HepG2 (cell line): Measurements from ENCODE around the gene NEMP2. TPM values are rescaled to one million over a fixed set of nuclear protein-coding genes. Genes with fewer than 3 reads are reported as not detected.

Source experiments
- ASH2L ChIP-seq: fragments of 300-600, 200-600 bp; sonication (generic); IDR thresholded peaks from 2 replicates; pipeline ENCODE4 v1.7.0; 2017; ENCODE audit warnings: low read depth, mild to moderate bottlenecking, moderate library complexity, mixed read lengths, low read length; ENCODE audit not compliant: insufficient read length
- BRCA1 ChIP-seq: sonication (generic); formaldehyde crosslinking; IDR thresholded peaks from 2 replicates; pipeline ENCODE4 v1.4.0; 2020; ENCODE audit warnings: missing genetic modification reagents
- CCAR2 ChIP-seq: fragments of 200-400 bp; formaldehyde crosslinking; optimal IDR thresholded peaks from 2 replicates; pipeline ENCODE3; 2018; ENCODE audit warnings: low read depth, mild to moderate bottlenecking, low read length, moderate library complexity
- ELK4 ChIP-seq: sonication (generic); formaldehyde crosslinking; IDR thresholded peaks from 2 replicates; pipeline ENCODE4 v1.9.0; 2021; ENCODE audit warnings: missing genetic modification reagents, borderline replicate concordance
- JDP2 ChIP-seq: sonication (generic); formaldehyde crosslinking; IDR thresholded peaks from 2 replicates; pipeline ENCODE4 v1.8.1; 2022; ENCODE audit warnings: missing genetic modification reagents, borderline replicate concordance
- MED8 ChIP-seq: sonication (generic); formaldehyde crosslinking; IDR thresholded peaks from 2 replicates; pipeline ENCODE4 v1.8.1; 2023; ENCODE audit warnings: mild to moderate bottlenecking, missing genetic modification reagents; ENCODE audit not compliant: insufficient replicate concordance
- NR1H2 ChIP-seq: sonication (generic); formaldehyde crosslinking; IDR thresholded peaks from 2 replicates; pipeline ENCODE4 v1.8.1; 2022; ENCODE audit warnings: low read depth, missing genetic modification reagents, borderline replicate concordance
- PATZ1 ChIP-seq: sonication (generic); formaldehyde crosslinking; IDR thresholded peaks from 2 replicates; pipeline ENCODE4 v1.4.0; 2020; ENCODE audit warnings: missing genetic modification reagents
- REST ChIP-seq, 2 experiments: IDR thresholded peaks; 2 replicates each; pipeline ENCODE4 v1.6.1; 2011 to 2012; ENCODE audit warnings: low read length in 2 of 2, borderline replicate concordance in 1 of 2, low read depth in 1 of 2, mild to moderate bottlenecking in 1 of 2, moderate library complexity in 1 of 2
- RNF219 ChIP-seq: sonication (generic); formaldehyde crosslinking; IDR thresholded peaks from 2 replicates; pipeline ENCODE4 v1.5.0; 2020; ENCODE audit warnings: mild to moderate bottlenecking, missing genetic modification reagents
- SMC3 ChIP-seq: IDR thresholded peaks from 2 replicates; pipeline ENCODE4 v1.6.1; 2011; ENCODE audit warnings: low read length, improper control_type of control experiment
- TBX3 ChIP-seq: fragments of 450-650 bp; IDR thresholded peaks from 2 replicates; pipeline ENCODE4 v1.6.1; 2017; ENCODE audit warnings: antibody characterized with exemption, mild to moderate bottlenecking, inconsistent platforms, borderline replicate concordance
- ZSCAN5A ChIP-seq: sonication (generic); formaldehyde crosslinking; IDR thresholded peaks from 2 replicates; pipeline ENCODE4 v1.8.0; 2022; ENCODE audit warnings: mild to moderate bottlenecking, missing genetic modification reagents, borderline replicate concordance
- polyA plus RNA-seq, 8 experiments: library from polyadenylated mRNA; depleted of rRNA in 3 of 8; stranded (reverse) in 7 of 8; unstranded in 1 of 8; fragments of >200 nt; fragmentation: Illumina TruSeq in 4 of 8; extraction: Trizol in 4 of 8; gene quantifications; 2 replicates each; pipeline versions ENCODE4 v1.2.1 to v1.2.3, GENCODE V29; 2011 to 2016; ENCODE audit warnings: low read depth in 4 of 8, missing spikeins in 1 of 8, mixed read lengths in 1 of 8; ENCODE audit not compliant: insufficient read depth in 1 of 8
- total RNA-seq, 5 experiments: library from RNA; depleted of rRNA; stranded (reverse); fragments of >200 nt; fragmentation: Illumina TruSeq; extraction: Trizol; gene quantifications; 2 replicates each; pipeline ENCODE4 v1.2.3, GENCODE V29; 2016; ENCODE audit warnings: low read depth in 1 of 5

The NEMP2 gene
- total and polyA plus RNA-seq, 2 of the 13 experiments (the other 11 are each of a cell fraction or from before 2014, with no cell fraction given), result 2.4 to 9.8 TPM

GRCh38 chr2:190515687-190516086 is 18.8 kb downstream of the NEMP2 start (continued):
- TF ChIP-seq REST (IDR thresholded peaks at IDR 0.05; ENCODE audit: borderline replicate concordance in 1 of 2, low read depth in 1 of 2, low read length in 2 of 2) (no peak), SMC3 (no peak), TBX3 (no peak), MED8 (CRISPR knock-in tag) (no peak), CCAR2 (no peak), ZSCAN5A (CRISPR knock-in tag) (no peak), RNF219 (CRISPR knock-in tag) (no peak), ASH2L (no peak), PATZ1 (CRISPR knock-in tag) (no peak), BRCA1 (CRISPR knock-in tag) (no peak), ELK4 (CRISPR knock-in tag) (no peak), NR1H2 (CRISPR knock-in tag) (no peak), JDP2 (CRISPR knock-in tag) (no peak)
